ENCODE data around the gene MYOCOS. TPM values are rescaled to one million over a fixed set of nuclear protein-coding genes. Genes with fewer than 3 reads are reported as not detected.
A peak's percentile ranks its signal among the peaks of the same experiment; 100 is the strongest.
"Not testable (repeated sequence)": the region's sequence is repeated elsewhere in the genome, so short reads cannot be mapped to it uniquely, and the experiment has no call there.

Gene MYOCOS
- total RNA-seq, 1 donor from 2014 or later, result not detected

GRCh38 chr1:171625225-171625624 is 3.2 kb downstream of the MYOCOS start:
- no peak for DNase-seq (ENCODE audit: low read depth in 2 of 2)

GRCh38 chr1:171627020-171627419 is 5.0 kb downstream of the MYOCOS start:
- DNase-seq (ENCODE audit: low read depth in 2 of 2), result no peak

DNA sequence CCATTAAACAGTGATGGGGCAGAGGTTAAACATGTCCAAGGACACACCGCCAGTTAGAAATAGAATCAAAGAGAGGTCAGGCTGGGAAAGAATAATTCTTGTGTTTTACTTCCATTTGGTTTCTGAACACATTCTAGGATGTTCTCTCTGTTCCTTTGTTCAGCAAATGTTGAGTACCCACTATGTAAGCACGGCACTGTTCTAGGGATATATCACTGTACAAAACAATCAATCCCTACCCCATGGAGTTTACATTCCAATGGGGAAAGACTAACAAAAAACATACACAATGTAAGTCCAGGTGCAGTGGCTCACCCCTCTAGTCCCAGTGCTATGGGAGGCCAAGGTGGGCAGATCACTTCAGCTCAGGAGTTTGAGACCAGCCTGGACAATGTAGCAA is 6.2 kb downstream of the MYOCOS start:
- DNase-seq (ENCODE audit: low read depth in 2 of 2), result no peak

- no peak for DNase-seq (ENCODE audit: low read depth in 2 of 2)
Measured at GRCh38 chr1:171635661-171636060, 13.6 kb downstream of the MYOCOS start.

DNA sequence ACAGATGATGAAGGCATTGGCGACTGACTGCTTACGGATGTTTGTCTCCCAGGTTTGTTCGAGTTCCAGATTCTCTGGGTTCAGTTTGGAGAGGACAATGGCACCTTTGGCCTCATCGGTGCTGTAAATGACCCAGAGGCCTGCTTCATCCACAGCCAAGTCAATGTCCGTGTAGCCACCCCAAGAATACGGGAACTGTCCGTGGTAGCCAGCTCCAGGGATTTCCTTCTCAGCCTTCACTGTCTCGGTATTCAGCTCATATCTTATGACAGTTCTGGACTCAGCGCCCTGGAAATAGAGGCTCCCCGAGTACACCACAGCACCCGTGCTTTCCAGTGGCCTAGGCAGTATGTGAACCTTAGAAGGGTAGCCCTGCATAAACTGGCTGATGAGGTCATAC is 14.1 kb downstream of the MYOCOS start:
- peak in 1 of 2 donors; percentile 8 for DNase-seq (ENCODE audit: low read depth in 2 of 2)

GRCh38 chr1:171637928-171638576 is 16.0 kb downstream of the MYOCOS start:
- DNase-seq (ENCODE audit: low read depth in 2 of 2), result peak in 1 of 2 donors; percentile 23

GRCh38 chr1:171640225-171640624 is 18.2 kb downstream of the MYOCOS start:
- DNase-seq (ENCODE audit: low read depth in 2 of 2), result no peak

GRCh38 chr1:171641076-171641864 is 19.2 kb downstream of the MYOCOS start:
- DNase-seq (ENCODE audit: low read depth in 2 of 2), result no peak

GRCh38 chr1:171642197-171642596 is 20.2 kb downstream of the MYOCOS start:
- no peak for DNase-seq (ENCODE audit: low read depth in 2 of 2)

DNA sequence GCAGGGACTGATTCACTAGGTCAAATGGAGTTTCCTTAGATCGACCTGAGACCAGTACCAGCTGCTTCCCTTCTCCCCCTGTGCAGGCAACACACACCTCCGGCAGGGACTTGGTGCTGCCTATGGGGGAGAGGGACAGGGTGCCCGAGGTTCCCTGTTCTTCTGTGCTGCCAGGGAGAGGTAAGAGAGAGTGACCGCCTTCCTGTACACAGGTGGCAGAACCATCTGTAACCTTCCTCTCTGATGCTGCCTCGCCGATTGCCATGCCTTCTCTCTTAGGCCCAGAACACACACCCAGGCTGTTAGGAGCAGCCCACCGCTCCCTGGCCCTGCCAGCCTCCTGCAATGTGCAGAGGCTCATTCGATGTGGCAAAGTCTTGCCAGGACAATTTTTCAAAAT is 21.1 kb downstream of the MYOCOS start:
- no peak for DNase-seq (ENCODE audit: low read depth in 2 of 2)

DNA sequence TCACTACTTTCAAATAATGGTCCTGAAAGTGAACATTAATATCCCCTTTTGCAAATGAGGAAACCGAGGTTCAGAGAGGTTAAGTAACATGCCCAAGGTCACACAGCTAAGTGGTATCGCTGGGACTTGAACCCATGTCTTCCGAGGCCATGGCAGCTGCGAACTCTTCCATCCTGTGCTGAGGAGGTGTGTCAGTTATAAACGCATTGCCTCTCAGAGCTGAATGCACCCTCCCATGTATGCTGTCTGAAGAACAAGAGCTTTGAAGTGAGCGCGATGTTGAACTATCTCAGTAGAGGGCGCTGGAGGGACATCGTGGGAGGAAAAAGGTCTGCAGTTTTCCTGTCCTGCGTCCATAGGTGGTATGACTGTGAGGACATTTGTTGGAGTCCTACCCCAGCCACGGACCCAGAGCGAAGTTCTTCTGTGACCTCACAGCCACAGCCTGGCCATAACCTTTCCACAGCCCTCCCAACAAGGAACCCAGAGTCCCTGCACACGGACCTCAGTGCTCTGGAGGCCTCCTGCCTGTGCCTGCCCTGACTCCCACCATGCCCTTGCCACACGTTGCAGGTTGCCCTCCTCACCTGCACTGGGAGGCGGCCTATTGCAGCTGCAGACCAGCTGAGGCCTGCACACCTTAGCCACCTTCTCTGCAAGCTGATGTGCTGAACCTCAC is 22.9 kb downstream of the MYOCOS start:
- peak; percentile 87 to 88 for DNase-seq (ENCODE audit: low read depth in 2 of 2)

DNA sequence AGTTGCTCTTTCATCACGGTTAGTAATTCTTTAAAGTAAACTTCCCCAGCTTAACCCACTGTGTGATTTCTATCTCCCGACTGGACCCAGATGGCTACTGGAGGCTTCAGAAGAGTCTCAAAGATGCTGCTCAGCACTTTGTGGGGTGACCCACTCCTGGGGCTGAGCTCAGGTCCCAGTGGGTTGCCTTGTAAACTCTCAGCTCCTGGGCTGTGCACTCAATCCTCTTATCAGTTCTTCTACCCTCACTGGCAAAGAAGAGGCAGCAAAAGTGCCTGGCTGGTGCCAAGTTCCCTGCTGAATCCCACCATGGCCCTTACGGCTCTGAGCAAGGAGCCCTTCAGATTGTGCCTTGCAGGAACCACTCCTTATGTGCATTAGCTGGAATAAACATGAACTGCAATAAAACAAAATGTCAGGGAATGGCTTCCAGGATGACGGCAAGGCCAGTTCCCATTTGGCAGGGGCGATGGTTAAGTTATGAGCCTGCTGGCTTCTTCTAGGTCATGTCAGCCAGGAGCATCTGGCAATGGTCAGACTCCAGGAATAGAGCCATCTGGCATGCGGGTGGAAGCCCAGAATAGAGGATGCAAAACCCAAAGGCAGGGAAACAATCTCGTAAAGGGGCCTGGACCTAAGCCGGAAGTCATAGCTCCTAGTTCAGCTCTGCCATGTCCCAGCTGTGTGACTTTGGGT is 23.7 kb downstream of the MYOCOS start:
- no peak for DNase-seq (ENCODE audit: low read depth in 2 of 2)

DNA sequence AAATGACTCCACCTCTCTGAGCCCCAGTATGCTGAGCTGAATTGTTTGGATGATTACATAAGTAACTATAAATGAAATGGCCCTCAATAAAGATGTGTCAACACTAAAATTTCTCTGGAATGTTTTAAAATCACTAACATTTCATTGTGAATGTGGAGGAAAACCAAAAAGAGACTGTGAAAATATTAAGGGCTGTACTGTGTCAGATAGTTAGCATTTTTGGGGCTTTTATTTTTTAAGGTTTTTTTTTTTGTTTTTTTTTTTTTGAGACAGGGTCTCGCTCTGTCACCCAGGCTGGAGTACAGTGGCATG is 24.2 kb downstream of the MYOCOS start:
- DNase-seq (ENCODE audit: low read depth in 2 of 2), result no peak

DNA sequence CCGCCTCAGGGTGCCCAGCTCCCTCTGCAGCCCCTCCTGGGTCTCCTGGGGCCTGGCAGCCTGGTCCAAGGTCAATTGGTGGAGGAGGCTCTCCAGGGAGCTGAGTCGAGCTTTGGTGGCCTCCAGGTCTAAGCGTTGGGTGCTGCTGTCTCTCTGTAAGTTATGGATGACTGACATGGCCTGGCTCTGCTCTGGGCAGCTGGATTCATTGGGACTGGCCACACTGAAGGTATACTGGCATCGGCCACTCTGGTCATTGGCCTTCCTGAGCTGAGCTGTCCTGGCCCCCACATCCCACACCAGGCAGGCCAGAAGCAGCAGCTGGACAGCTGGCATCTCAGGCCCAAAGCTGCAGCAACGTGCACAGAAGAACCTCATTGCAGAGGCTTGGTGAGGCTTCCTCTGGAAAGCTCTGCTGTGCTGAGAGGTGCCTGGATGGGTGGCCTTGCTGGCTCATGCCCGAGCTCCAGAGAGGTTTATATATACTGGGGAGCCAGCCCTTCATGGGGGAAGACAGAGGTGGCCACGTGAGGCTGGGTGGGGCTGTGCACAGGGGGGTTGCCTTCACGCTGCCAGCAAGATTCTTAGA is 30.3 kb downstream of the MYOCOS start, which contains the start of gene MYOC:
Gene MYOC, minus strand, starts transcription at position 455 of the 589 bp plus-strand sequence. Its CDS starts 77 bp downstream, at position 378.
- no peak for DNase-seq (ENCODE audit: low read depth in 2 of 2)

DNA sequence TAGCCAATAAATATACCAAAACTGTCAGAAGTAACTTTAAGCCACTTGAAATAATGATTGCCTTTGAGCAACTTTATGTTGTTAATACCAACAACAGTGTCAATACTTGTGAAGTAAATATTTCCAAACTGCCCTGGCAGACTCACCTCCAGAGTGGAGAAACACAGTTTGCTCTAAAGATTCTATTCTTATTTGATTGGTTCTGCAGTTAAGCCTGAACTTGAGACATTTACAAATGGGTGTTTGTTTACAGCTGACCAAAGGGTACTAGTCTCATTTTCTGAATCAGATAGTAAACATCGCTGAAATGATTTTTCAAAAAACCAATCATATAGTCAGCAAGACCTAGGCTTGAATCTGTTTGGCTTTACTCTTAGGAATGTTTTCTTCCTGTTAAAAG is 31.8 kb downstream of the MYOCOS start:
- no peak for DNase-seq (ENCODE audit: low read depth in 2 of 2)

DNA sequence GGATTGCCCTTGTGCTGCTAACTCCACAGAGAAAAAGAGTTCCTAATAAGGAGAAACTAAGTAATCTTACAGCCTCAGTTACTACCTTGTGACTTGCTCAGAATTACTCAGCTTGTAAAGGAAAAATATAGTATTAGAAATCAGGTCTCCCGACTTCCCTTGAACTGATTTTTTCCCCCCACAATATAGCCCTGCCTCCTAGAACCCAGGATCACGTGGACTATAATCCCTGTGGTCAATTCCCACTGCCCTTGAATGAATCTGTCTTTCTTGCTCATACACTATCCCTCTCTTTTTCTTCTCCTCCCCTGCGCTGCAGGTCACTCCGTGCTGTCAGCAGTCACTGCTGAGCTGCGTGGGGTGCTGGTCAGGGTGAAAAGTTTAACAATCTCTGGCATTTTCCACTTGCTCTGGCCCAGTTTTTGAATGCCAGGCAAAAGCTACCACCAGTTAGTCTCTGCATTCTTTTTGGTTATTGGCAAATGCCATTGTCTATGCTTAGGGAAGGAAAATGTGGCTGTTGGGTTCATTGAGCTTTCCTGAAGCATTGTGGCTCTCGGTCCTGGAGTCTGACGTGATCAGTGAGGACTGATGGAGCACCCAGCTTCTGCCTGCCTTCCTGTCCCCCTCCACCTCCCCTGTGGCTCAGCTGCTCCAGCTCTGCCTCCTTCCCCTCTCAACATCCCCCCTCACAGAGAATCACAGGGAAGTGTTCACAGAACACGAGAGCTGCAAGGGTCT is 32.3 kb downstream of the MYOCOS start:
- DNase-seq (ENCODE audit: low read depth in 2 of 2), result peak in 1 of 2 donors; percentile 21

GRCh38 chr1:171654942-171655745 is 33.1 kb downstream of the MYOCOS start:
- DNase-seq (ENCODE audit: low read depth in 2 of 2), result peak; percentile 30 to 83

DNA sequence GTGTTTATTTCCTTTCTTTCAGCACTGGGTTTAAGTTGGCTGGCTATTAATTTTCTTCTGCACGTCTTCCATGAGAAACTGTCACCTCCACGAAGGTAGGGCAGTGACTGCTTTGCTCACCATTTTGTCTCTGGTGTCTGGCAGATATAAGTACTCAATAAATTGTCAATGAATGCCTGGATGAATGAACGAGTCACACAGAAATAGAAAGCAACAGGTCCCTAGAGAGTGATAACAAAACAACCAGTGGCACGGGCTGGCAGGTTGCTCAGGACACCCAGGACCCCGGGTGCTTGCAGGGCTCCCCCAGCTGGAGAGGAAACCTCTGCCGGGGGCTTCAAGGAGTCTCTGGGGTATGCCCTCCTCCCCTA is 33.7 kb downstream of the MYOCOS start:
- no peak for DNase-seq (ENCODE audit: low read depth in 2 of 2)

DNA sequence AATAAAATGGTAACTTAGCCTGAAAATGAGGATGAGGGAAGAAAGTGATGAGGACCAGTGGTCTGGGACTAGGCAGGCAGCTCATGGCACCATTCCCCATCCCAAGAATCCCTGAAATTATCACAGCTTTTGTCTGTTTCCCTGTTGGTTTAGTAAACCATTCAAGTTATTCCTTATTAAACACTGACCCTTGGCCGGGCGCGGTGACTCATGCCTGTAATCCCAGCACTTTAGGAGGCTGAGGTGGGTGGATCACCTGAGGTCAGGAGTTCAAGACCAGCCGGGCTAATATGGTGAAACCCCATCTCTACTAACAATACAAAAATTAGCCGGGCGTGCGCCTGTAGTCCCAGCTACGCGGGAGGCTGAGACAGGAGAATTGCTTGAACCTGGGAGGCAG is 34.2 kb downstream of the MYOCOS start:
- not testable (repeated sequence) for DNase-seq (ENCODE audit: low read depth in 2 of 2)

GRCh38 chr1:171661076-171661650 is 39.1 kb downstream of the MYOCOS start:
- no peak for DNase-seq (ENCODE audit: low read depth in 2 of 2)

Measured in lung microvascular endothelial cell (primary cell).